HG02798 (cell line): ENCODE measurements around the gene NUCB1.
A peak's percentile ranks its signal among the peaks of the same experiment; 100 is the strongest.
"Not testable (repeated sequence)": the region's sequence is repeated elsewhere in the genome, so short reads cannot be mapped to it uniquely, and the experiment has no call there.

Experiments
- ATAC-seq: cut with Tn5 transposase; IDR thresholded peaks from one replicate; pipeline ENCODE4 v1.9.1; 2021; ENCODE audit warnings: mild to moderate bottlenecking; ENCODE audit not compliant: unreplicated experiment, poor library complexity

Gene NUCB1

GRCh38 chr19:48926909-48927308 lies 26.8 kb downstream of the NUCB1 start:
- no peak for ATAC-seq

GRCh38 chr19:48927692-48928091 lies 27.6 kb downstream of the NUCB1 start:
- ATAC-seq = not testable (repeated sequence)

- no peak for ATAC-seq
These were observed 28.3 kb downstream of the NUCB1 start for GRCh38 chr19:48928164-48929025.

GRCh38 chr19:48933382-48933932 lies 33.3 kb downstream of the NUCB1 start, which contains the start of gene DHDH:
DHDH (plus strand) TSS chr19:48933699; CDS start chr19:48933722, 23 bp downstream.
- ATAC-seq = peak; percentile 66

- no peak for ATAC-seq
These were observed 34.7 kb downstream of the NUCB1 start for GRCh38 chr19:48934837-48935236.

- no peak for ATAC-seq
These were observed 35.8 kb downstream of the NUCB1 start for GRCh38 chr19:48935864-48936263.

GRCh38 chr19:48938256-48938655 lies 38.1 kb downstream of the NUCB1 start:
- ATAC-seq = no peak

GRCh38 chr19:48940902-48941301 lies 40.8 kb downstream of the NUCB1 start:
- no peak for ATAC-seq

GRCh38 chr19:48943081-48943480 lies 43.0 kb downstream of the NUCB1 start:
- no peak for ATAC-seq

GRCh38 chr19:48945415-48945814 lies 45.3 kb downstream of the NUCB1 start:
- ATAC-seq = no peak

GRCh38 chr19:48945817-48946216 lies 45.7 kb downstream of the NUCB1 start:
- no peak for ATAC-seq

GRCh38 chr19:48946463-48947257 lies 46.5 kb downstream of the NUCB1 start:
- ATAC-seq = no peak

GRCh38 chr19:48947258-48947542 lies 47.1 kb downstream of the NUCB1 start:
- ATAC-seq = no peak

GRCh38 chr19:48950159-48950558 lies 50.0 kb downstream of the NUCB1 start:
- no peak for ATAC-seq

- no peak for ATAC-seq
These were observed 50.9 kb downstream of the NUCB1 start for GRCh38 chr19:48950830-48951519.

GRCh38 chr19:48953141-48953540 lies 53.0 kb downstream of the NUCB1 start:
- ATAC-seq = no peak

GRCh38 chr19:48953990-48954594 lies 54.0 kb downstream of the NUCB1 start:
- no peak for ATAC-seq

GRCh38 chr19:48954595-48955307 lies 54.6 kb downstream of the NUCB1 start, which contains the start of gene BAX:
BAX (plus strand) TSS chr19:48954875; CDS start chr19:48954929, 54 bp downstream.
- peak; percentile 94 for ATAC-seq

- no peak for ATAC-seq
These were observed 55.3 kb downstream of the NUCB1 start for GRCh38 chr19:48955308-48955958.
